D721Med (cell line): ENCODE data around the gene PRPF6.

Experiments used
- DNase-seq: peaks from one replicate; pipeline ENCODE4 v3.0.0; 2011; ENCODE audit warnings: low spot score; ENCODE audit not compliant: insufficient read length
- FAIRE-seq: peaks from 2 replicates; lab custom pipeline; 2011; peaks lifted over from hg19 to GRCh38; lab: Jason Lieb, UNC
- CTCF ChIP-seq: IDR thresholded peaks from 2 replicates; pipeline ENCODE4 v1.5.1; 2012; ENCODE audit warnings: mild to moderate bottlenecking, control low read depth; ENCODE audit not compliant: insufficient read depth; ENCODE audit errors: missing control alignments

Gene PRPF6

GRCh38 chr20:64042054-64042781 is 61.3 kb downstream of the PRPF6 start:
- DNase-seq (no peak), FAIRE-seq (no peak)
- no peak for TF ChIP-seq CTCF

GRCh38 chr20:64043768-64044167 is 62.8 kb downstream of the PRPF6 start:
- no peak for FAIRE-seq

GRCh38 chr20:64044484-64045247 is 63.7 kb downstream of the PRPF6 start:
- no peak for FAIRE-seq
- no peak for DNase-seq
- TF ChIP-seq CTCF = no peak

More at GRCh38 chr20:64043768-64044167, 62.8 kb downstream of the PRPF6 start:
- DNase-seq = no peak
- no peak for TF ChIP-seq CTCF

GRCh38 chr20:64045346-64046011 is 64.5 kb downstream of the PRPF6 start:
- TF ChIP-seq CTCF = no peak
- FAIRE-seq (no peak), DNase-seq (no peak)

GRCh38 chr20:64047046-64047389 is 66.1 kb downstream of the PRPF6 start:
- DNase-seq (no peak), FAIRE-seq (no peak)
- TF ChIP-seq CTCF = no peak

- no peak for TF ChIP-seq CTCF
- FAIRE-seq = no peak
- no peak for DNase-seq
Measured at GRCh38 chr20:64047968-64048401, 67.1 kb downstream of the PRPF6 start.
